ENCODE data around the gene LPP. TPM values are rescaled to one million over a fixed set of nuclear protein-coding genes. Genes with fewer than 3 reads are reported as not detected.
A peak's percentile ranks its signal among the peaks of the same experiment; 100 is the strongest.

The LPP gene
- total RNA-seq, 2 donors from 2014 or later: 52.7 to 53.4 TPM

DNA sequence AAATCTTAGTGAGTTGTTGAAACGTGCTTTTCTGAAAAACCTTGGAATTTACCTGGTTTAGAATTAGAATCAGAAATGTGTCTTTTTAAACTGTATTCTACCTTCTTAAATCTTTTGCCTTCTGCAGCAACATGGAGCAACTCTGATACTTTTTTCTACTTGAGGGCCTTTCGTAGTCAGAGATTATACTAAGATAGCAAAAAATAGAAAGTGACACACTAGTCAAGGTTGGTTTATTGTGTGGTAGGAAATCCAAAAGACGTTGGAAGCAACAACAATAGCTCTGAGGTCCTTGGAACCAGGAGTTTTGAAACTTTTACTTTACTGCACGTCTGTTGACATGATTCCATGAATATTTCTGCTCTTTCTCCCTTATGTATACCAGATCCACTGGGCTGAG, 294.9 kb downstream of the LPP start:
- Mint-ChIP-seq H3K27ac (no peak overlapping the region), H3K36me3 (peaks cover 0 to 21% of the 10 kb centered on the region in 2 donors), H3K9me3 (no peaks in the 10 kb centered on the region)
- ATAC-seq (no peak), DNase-seq (ENCODE audit: low spot score in 2 of 2) (no peak)

DNA sequence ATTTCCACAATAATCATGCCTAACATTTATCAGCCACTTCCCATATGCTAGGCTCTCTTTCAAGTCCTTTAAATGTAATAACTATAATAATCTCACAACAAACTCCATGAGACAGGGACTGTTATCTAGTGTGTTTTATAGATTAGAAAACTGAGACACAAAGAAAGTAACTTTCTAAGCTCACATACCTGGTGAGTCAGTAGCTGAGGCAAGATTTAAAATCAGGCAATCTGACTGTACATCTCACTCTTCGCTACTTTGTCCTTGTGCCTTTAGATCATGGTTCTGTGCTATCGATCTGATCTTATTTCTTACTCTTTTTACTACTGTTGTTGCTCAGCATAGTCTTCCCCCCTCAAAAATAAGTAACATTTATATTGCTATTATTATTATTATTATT, 295.5 kb downstream of the LPP start:
- H3K27ac Mint-ChIP-seq: no peak overlapping the region
- DNase-seq (ENCODE audit: low spot score in 2 of 2): no peak
- H3K36me3 Mint-ChIP-seq: peaks cover 0 to 21% of the 10 kb centered on the region in 2 donors
- ATAC-seq: no peak
- no peaks in the 10 kb centered on the region for H3K9me3 Mint-ChIP-seq

GRCh38 chr3:188452158-188452772, 298.3 kb downstream of the LPP start:
- Mint-ChIP-seq H3K27ac (no peak overlapping the region), H3K36me3 (peaks cover 0 to 12% of the 10 kb centered on the region in 2 donors), H3K9me3 (no peaks in the 10 kb centered on the region)
- no peak for DNase-seq (ENCODE audit: low spot score in 2 of 2)
- no peak for ATAC-seq

DNA sequence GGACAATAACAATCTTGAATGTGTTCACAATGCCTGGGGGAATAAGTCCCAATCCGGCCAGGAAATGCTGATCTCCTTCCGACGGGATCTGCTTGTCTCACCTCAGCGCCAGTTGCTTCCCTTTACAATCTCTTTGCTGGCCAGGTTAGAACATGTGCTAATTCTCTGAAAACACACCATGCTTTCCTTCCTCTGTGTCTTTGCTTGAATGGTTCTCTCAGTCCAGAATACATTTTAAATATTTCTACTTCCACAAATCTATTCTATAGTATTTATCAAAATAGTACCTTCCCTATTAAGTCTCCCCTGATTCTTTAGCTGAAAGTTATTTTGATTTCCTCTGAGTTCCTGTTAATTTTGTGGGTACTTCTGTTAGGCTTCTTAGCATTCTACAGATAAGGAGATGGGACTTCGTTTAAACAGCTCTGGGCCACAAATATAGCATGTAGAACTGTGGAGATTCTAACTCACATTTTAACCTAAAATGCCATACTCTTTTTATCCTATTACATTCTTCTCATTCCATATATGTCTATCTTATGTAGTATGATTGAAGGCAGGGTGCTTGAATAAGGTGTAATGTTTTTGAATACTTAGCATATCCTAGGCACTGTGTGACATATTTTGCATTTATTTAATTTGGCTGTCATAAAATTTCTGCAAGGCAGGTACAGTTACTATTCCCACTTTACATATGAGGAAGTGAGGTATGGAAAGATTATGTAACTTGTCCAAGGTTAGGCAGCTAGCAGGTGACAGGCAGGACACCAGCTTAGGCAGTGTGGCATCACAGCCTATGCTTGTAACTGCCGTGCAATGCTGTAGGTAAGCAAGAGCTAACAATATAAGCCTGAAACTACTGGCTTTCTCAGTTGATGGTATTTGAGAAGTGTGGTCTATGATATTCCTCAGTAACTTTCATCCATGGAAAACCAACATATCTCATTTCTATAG, 299.8 kb downstream of the LPP start:
- Mint-ChIP-seq H3K27ac (no peak overlapping the region), H3K36me3 (peaks cover 0 to 12% of the 10 kb centered on the region in 2 donors), H3K9me3 (no peaks in the 10 kb centered on the region)
- ATAC-seq: no peak
- DNase-seq (ENCODE audit: low spot score in 2 of 2): no peak

GRCh38 chr3:188455748-188456147, 301.8 kb downstream of the LPP start:
- DNase-seq (ENCODE audit: low spot score in 2 of 2) (no peak), ATAC-seq (no peak)
- H3K27ac Mint-ChIP-seq: no peak overlapping the region
- H3K9me3 Mint-ChIP-seq: no peaks in the 10 kb centered on the region
- peaks cover 0 to 12% of the 10 kb centered on the region in 2 donors for H3K36me3 Mint-ChIP-seq

- ATAC-seq (no peak), DNase-seq (ENCODE audit: low spot score in 2 of 2) (no peak)
- H3K27ac Mint-ChIP-seq: no peak overlapping the region
- peaks cover 0 to 1% of the 10 kb centered on the region in 2 donors for H3K36me3 Mint-ChIP-seq
- no peaks in the 10 kb centered on the region for H3K9me3 Mint-ChIP-seq
Measured at GRCh38 chr3:188458756-188459155, 304.8 kb downstream of the LPP start.

DNA sequence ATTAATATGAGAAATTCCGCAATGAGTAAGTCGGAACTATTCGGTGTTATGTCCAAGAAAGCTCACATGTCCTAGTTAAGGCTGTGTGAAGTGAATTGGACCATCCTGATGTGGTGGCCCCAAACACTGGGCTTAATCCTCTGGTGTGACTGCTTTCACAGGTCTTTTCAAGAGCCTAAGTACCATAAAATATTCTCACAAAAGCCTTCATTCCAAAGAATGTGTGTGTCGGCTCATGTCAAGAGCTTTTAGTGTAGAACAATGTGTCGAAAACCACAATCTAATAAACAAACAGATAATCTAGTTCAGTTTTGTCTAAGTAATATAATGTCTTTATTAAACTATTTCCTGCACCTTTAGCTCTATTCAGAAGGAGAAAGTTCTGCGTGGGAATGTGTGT, 311.4 kb downstream of the LPP start:
- DNase-seq (ENCODE audit: low spot score in 2 of 2): no peak
- no peak for ATAC-seq
- Mint-ChIP-seq H3K36me3 (peaks cover 0 to 6% of the 10 kb centered on the region in 2 donors), H3K9me3 (no peaks in the 10 kb centered on the region), H3K27ac (no peak overlapping the region)

GRCh38 chr3:188468196-188468595, 314.2 kb downstream of the LPP start:
- ATAC-seq: no peak
- Mint-ChIP-seq H3K36me3 (peaks cover 0 to 6% of the 10 kb centered on the region in 2 donors), H3K27ac (no peak overlapping the region), H3K9me3 (no peaks in the 10 kb centered on the region)
- no peak for DNase-seq (ENCODE audit: low spot score in 2 of 2)

DNA sequence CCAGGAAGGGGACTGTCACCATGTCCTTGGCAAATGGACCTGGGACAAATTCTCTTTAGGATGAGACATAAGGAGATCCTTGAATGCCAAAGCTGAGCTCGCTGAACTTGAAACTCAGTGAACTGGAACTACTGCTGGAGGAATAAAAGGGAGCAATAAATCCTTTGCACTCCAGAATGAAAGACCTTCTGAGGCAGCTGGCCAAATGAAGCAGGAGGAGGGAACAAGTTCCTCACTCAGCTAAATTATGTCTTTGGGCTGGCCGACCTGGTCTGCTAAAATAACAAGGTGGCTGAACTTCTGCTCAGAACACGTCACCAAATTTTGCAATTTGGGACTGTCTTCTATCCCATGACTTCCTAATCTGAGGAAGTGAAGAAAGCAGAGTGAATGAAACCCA, 314.7 kb downstream of the LPP start:
- no peaks in the 10 kb centered on the region for H3K9me3 Mint-ChIP-seq
- H3K27ac Mint-ChIP-seq: no peak overlapping the region
- ATAC-seq (no peak), DNase-seq (ENCODE audit: low spot score in 2 of 2) (no peak)
- peaks cover 0 to 6% of the 10 kb centered on the region in 2 donors for H3K36me3 Mint-ChIP-seq

GRCh38 chr3:188469228-188469885, 315.4 kb downstream of the LPP start:
- ATAC-seq: no peak
- Mint-ChIP-seq H3K9me3 (no peaks in the 10 kb centered on the region), H3K36me3 (peaks cover 0 to 6% of the 10 kb centered on the region in 2 donors), H3K27ac (no peak overlapping the region)
- no peak for DNase-seq (ENCODE audit: low spot score in 2 of 2)

GRCh38 chr3:188470508-188471130, 316.7 kb downstream of the LPP start:
- ATAC-seq: no peak
- Mint-ChIP-seq H3K27ac (no peak overlapping the region), H3K36me3 (peaks cover 0 to 6% of the 10 kb centered on the region in 2 donors), H3K9me3 (no peaks in the 10 kb centered on the region)
- DNase-seq (ENCODE audit: low spot score in 2 of 2): no peak

DNA sequence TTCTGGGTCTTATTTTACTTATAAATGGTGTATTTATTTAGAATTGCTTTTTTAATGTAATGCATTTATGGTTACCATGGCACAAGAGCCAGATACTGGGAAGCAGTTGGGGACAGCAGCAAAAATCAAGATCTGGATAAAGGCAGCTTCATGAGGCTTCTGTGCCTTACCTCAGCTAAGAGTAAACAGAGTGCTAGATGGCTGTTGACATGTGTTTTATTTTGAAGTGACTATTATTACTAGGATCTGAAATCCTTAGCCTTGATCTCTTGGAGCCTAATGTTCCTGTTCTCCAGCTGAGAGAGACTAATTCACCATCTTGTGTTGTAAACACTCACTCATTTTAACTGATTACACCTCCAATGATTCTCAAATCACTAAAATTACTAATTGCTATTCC, 317.8 kb downstream of the LPP start:
- H3K27ac Mint-ChIP-seq: no peak overlapping the region
- ATAC-seq (no peak), DNase-seq (ENCODE audit: low spot score in 2 of 2) (no peak)
- no peaks in the 10 kb centered on the region for H3K9me3 Mint-ChIP-seq
- H3K36me3 Mint-ChIP-seq: peaks cover 0 to 6% of the 10 kb centered on the region in 2 donors

DNA sequence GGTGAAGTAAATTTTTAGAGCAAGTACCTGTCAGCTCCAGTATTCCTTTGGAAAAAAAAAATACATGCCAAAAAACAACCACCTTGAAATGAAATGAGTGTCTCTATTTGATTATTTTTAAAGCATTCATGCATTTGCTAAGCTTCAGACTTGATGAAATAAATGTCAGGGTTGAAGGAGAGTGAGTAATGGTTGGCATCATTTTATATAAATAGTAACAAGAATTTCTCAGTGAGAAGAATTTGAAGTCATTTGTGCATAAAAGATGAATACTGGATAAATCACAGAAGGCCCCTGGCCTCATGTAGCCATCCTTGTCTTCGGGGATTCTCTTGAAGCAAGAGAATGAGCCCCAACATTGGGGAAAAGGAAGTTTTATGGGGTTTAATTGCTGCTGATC, 318.4 kb downstream of the LPP start:
- no peak for ATAC-seq
- Mint-ChIP-seq H3K9me3 (no peaks in the 10 kb centered on the region), H3K27ac (peak overlapping the region in 1 of 2 donors; percentile 65), H3K36me3 (peaks cover 0 to 6% of the 10 kb centered on the region in 2 donors)
- DNase-seq (ENCODE audit: low spot score in 2 of 2): no peak

DNA sequence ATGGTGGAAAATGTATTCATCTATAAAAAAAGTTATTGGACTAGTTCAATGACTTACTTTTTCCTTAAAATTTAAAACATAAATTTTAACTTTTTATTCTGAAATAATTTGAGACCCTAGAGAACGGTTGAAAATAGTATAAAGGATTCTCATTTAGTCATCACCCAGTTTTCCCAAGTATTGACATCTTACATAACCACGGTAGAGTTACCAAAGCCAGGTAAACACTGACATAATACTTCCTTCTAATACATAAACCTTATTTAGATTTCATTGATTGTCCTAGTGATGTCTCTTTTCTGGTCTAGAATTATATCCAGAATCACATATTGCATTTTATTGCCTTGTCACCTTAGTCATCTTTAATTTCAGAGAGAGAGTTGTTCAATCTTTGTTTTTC, 319.1 kb downstream of the LPP start:
- Mint-ChIP-seq H3K36me3 (peaks cover 0 to 6% of the 10 kb centered on the region in 2 donors), H3K27ac (no peak overlapping the region), H3K9me3 (no peaks in the 10 kb centered on the region)

DNA sequence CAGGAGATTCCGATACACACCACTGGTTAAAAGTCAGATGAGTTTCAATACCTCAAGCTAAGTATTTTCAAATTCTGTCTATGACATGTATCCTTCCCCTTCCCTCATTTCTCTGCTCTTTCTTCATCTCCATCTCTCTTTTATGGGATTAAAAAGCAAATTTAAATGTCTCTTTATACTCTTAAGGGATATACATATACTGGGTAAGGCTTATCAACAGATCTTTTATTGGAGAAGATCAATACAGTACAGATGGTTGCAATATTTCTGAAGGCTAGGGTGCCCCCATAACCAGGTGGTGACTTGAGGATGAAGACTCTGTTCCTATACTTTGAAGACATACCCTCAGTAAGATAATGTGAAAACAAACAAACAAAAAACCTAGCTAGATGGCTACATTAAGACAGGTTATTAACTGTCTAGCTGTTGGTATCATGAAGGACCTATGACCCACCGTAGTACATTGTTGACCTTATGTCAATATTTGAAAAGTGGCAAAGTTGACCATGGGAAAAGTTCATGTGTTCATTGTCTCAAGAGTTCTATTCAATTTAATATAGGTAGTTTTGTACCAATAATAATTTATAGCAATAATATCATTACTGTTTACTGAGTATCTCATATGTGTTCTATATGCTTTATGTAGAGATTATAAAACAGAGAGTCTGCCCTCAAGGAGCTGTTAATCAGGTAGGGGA, 319.8 kb downstream of the LPP start:
- H3K9me3 Mint-ChIP-seq: no peaks in the 10 kb centered on the region
- no peak overlapping the region for H3K27ac Mint-ChIP-seq
- DNase-seq (ENCODE audit: low spot score in 2 of 2): no peak
- peaks cover 0 to 6% of the 10 kb centered on the region in 2 donors for H3K36me3 Mint-ChIP-seq
- ATAC-seq: no peak

More for the DNA sequence above, 319.1 kb downstream of the LPP start:
- DNase-seq (ENCODE audit: low spot score in 2 of 2) (no peak), ATAC-seq (no peak)

- DNase-seq (ENCODE audit: low spot score in 2 of 2): no peak
- no peak for ATAC-seq
- Mint-ChIP-seq H3K27ac (no peak overlapping the region), H3K36me3 (peaks cover 7 to 10% of the 10 kb centered on the region in 2 donors), H3K9me3 (peaks cover 0 to 10% of the 10 kb centered on the region in 2 donors)
Measured at GRCh38 chr3:188476935-188477334, 323.0 kb downstream of the LPP start.

Measured in activated naive CD4-positive, alpha-beta T cell treated with anti-CD3 and anti-CD28 coated beads, Interleukin-2, amount 50 U/mL, for 72 hours (primary cell).